Cardiac fibroblast (primary cell): ENCODE data around the gene ALK.

Source experiments
- DNase-seq, 2 donors: peaks; one replicate each; pipeline versions ENCODE4 v3.0.0 to v3.0.0-alpha.2; 2010; ENCODE audit warnings: low read depth in 2 of 2
- H3K4me3 ChIP-seq, 2 donors: replicated peaks in 1 of 2; 1 replicate in 1 of 2; 2 replicates in 1 of 2; pipeline ENCODE4 v1.5.1; 2011; ENCODE audit warnings: low read depth in 2 of 2, low read length in 2 of 2, mild to moderate bottlenecking in 2 of 2, moderate library complexity in 1 of 2
- TF ChIP-seq, protein P1 (sequence below): IDR thresholded peaks from one replicate; pipeline ENCODE4 v1.5.1; 2011; ENCODE audit warnings: low read depth, mild to moderate bottlenecking, low read length, inconsistent platforms

The ALK gene

DNA sequence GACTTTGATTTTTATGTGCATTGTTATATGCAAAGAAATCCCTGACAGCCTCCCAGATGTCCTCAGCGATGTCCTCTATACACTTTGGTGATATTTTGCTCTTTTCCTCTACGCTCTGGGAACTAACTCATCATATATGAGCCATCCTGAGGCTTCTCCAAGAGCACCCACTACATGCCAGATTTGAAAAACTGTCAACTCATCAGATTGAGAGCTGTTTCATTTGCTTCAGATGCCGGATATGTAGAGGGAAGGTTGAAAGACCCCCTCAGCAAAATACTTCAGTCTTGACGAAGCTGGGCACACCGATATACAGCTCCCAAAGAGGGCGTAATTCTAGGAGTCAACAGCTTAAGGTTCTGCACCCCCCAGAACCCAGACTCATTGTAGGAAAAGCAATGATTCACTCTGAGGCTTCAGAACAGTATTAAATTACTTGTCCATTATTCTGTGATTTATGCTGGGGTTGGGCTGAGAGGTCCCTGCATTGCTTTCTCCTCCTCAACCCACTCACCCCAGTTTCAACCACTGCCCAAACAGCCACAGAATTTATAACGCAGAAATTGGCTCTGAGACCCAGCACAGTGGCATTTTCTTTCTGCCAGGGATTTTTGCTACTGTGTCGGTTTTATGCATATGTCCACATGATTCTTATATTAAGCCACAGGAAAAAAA is 341.8 kb downstream of the ALK start:
- H3K4me3 ChIP-seq, result no peak overlapping the region
- TF ChIP-seq, protein P1, sequence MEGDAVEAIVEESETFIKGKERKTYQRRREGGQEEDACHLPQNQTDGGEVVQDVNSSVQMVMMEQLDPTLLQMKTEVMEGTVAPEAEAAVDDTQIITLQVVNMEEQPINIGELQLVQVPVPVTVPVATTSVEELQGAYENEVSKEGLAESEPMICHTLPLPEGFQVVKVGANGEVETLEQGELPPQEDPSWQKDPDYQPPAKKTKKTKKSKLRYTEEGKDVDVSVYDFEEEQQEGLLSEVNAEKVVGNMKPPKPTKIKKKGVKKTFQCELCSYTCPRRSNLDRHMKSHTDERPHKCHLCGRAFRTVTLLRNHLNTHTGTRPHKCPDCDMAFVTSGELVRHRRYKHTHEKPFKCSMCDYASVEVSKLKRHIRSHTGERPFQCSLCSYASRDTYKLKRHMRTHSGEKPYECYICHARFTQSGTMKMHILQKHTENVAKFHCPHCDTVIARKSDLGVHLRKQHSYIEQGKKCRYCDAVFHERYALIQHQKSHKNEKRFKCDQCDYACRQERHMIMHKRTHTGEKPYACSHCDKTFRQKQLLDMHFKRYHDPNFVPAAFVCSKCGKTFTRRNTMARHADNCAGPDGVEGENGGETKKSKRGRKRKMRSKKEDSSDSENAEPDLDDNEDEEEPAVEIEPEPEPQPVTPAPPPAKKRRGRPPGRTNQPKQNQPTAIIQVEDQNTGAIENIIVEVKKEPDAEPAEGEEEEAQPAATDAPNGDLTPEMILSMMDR, result no peak
- DNase-seq, result no peak

GRCh38 chr2:29578084-29578598 is 343.2 kb downstream of the ALK start:
- TF ChIP-seq, protein P1, result no peak
- no peak overlapping the region for H3K4me3 ChIP-seq
- no peak for DNase-seq

DNA sequence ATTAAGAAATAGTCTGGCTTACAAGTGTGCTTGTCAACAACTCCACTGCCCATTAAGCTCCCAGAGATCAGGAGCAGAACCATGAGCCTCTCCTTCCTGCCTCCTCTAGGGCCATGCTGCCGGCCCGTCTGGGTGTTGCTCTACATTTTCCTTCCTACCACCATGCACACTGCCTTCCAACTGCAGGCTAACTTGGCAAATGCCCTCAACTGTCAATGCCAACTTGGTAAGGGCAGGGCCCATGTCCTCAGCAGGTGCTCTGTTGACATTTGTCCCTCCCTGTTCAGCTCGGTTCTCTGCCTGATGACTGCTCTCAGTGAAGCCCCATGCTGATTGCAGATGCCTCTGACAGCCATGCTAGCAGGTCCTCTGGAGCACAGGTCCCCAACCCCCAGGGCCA is 345.2 kb downstream of the ALK start:
- TF ChIP-seq, protein P1, result no peak
- no peak overlapping the region for H3K4me3 ChIP-seq
- DNase-seq, result no peak

GRCh38 chr2:29575370-29575890 is 346.0 kb downstream of the ALK start:
- TF ChIP-seq, protein P1, result no peak
- DNase-seq, result no peak
- no peak overlapping the region for H3K4me3 ChIP-seq

- DNase-seq, result no peak
- TF ChIP-seq, protein P1, result no peak
- H3K4me3 ChIP-seq, result no peak overlapping the region
Measured at GRCh38 chr2:29573612-29574011, 347.8 kb downstream of the ALK start.

GRCh38 chr2:29573147-29573546 is 348.2 kb downstream of the ALK start:
- TF ChIP-seq, protein P1, result no peak
- no peak for DNase-seq
- H3K4me3 ChIP-seq, result no peak overlapping the region
